GM12891 (cell line): Measurements from ENCODE around the gene IMMP2L.

Experiments used
- PAX5 ChIP-seq: IDR thresholded peaks from 2 replicates; pipeline ENCODE4 v1.6.1; 2011; ENCODE audit warnings: low read length, moderate library complexity, mild to moderate bottlenecking; ENCODE audit not compliant: insufficient read depth, severe bottlenecking
- POLR2A ChIP-seq: IDR thresholded peaks from 2 replicates; pipeline ENCODE4 v1.6.1; 2011; ENCODE audit warnings: low read depth, low read length, control low read depth
- POLR2AphosphoS5 ChIP-seq: IDR thresholded peaks from 2 replicates; pipeline ENCODE4 v1.6.1; 2011; ENCODE audit warnings: low read depth, low read length, control low read depth
- POU2F2 ChIP-seq: IDR thresholded peaks from 2 replicates; pipeline ENCODE4 v1.6.1; 2011; ENCODE audit warnings: low read depth, mild to moderate bottlenecking, control low read depth, low read length, moderate library complexity
- SPI1 ChIP-seq: IDR thresholded peaks from 2 replicates; pipeline ENCODE4 v1.6.1; 2011; ENCODE audit warnings: low read depth, low read length, control low read depth
- TAF1 ChIP-seq: IDR thresholded peaks from 2 replicates; pipeline ENCODE4 v1.6.1; 2011; ENCODE audit warnings: low read depth, low read length, control low read depth

- TF ChIP-seq TAF1 (no peak), POLR2A (no peak), POLR2AphosphoS5 (no peak), SPI1 (no peak), PAX5 (no peak), POU2F2 (no peak)
Measured at GRCh38 chr7:111259991-111260390, 302.3 kb downstream of the IMMP2L start.
